CD4-positive, alpha-beta T cell (primary cell): ENCODE results near the gene SH2D7. TPM values are rescaled to one million over a fixed set of nuclear protein-coding genes. Genes with fewer than 3 reads are reported as not detected.

Experiments used
- ATAC-seq: fragments of 200-7000 bp; cut with Tn5 transposase; one replicate; pipeline ENCODE4 v1.10.0; 2022; ENCODE audit warnings: mild to moderate bottlenecking; ENCODE audit not compliant: poor library complexity
- CTCF ChIA-PET: fragments of 350-600 bp; sonication (Branson Sonifier 250); formaldehyde crosslinking; loops from one replicate; lab custom pipeline; 2021; ENCODE audit warnings: antibody characterized with exemption, inconsistent platforms; lab: Charles Lee
- POLR2A ChIA-PET: fragments of 350-600 bp; sonication (Branson Sonifier 250); formaldehyde crosslinking; loops from one replicate; lab custom pipeline; 2021; ENCODE audit warnings: antibody characterized with exemption, inconsistent platforms; lab: Charles Lee
- DNase-seq, 14 experiments: peaks; one replicate each; pipeline ENCODE4 v3.0.0-alpha.2; 2013 to 2020; ENCODE audit warnings: mixed read lengths in 2 of 14
- H3K27ac ChIP-seq, 2 donors: one replicate each; pipeline versions ENCODE4 v1.5.1 to v1.7.0; 2013; ENCODE audit warnings: low read length in 2 of 2, low read depth in 1 of 2, mild to moderate bottlenecking in 1 of 2
- H3K27me3 ChIP-seq, 2 experiments: 1 replicate in 1 of 2; 2 replicates in 1 of 2; pipeline versions ENCODE4 v1.6.1 to v1.7.0; 2013; ENCODE audit warnings: low read length in 2 of 2, control low read depth in 1 of 2, mild to moderate bottlenecking in 1 of 2, moderate library complexity in 1 of 2; ENCODE audit not compliant: insufficient read depth in 2 of 2, control insufficient read depth in 1 of 2
- H3K36me3 ChIP-seq: one replicate; pipeline ENCODE4 v1.6.1; 2013; ENCODE audit warnings: low read length, control low read depth; ENCODE audit not compliant: insufficient read depth
- H3K4me1 ChIP-seq: one replicate; pipeline ENCODE4 v1.6.1; 2013; ENCODE audit warnings: low read length, control low read depth; ENCODE audit not compliant: insufficient read depth
- H3K4me3 ChIP-seq: one replicate; pipeline ENCODE4 v1.5.1; 2013; ENCODE audit warnings: mild to moderate bottlenecking, low read length, moderate library complexity
- H3K9me3 ChIP-seq, 2 experiments: 1 replicate in 1 of 2; 2 replicates in 1 of 2; pipeline versions ENCODE4 v1.6.1 to v1.7.0; 2013; ENCODE audit warnings: low read length in 2 of 2, mild to moderate bottlenecking in 2 of 2, control low read depth in 1 of 2, moderate library complexity in 1 of 2; ENCODE audit not compliant: control insufficient read depth in 1 of 2, insufficient read depth in 1 of 2
- H3K27ac Mint-ChIP-seq: one replicate; pipeline ENCODE4 v1.8.0; 2020; ENCODE audit warnings: mixed read lengths
- H3K27me3 Mint-ChIP-seq: one replicate; pipeline ENCODE4 v1.8.0; 2021; ENCODE audit warnings: mixed read lengths
- H3K36me3 Mint-ChIP-seq: one replicate; pipeline ENCODE4 v1.8.0; 2021; ENCODE audit warnings: low read depth, mixed read lengths
- H3K4me1 Mint-ChIP-seq: one replicate; pipeline ENCODE4 v1.8.0; 2021; ENCODE audit warnings: low read depth, mixed read lengths
- H3K4me3 Mint-ChIP-seq: one replicate; pipeline ENCODE4 v1.8.0; 2020; ENCODE audit warnings: mild to moderate bottlenecking, mixed read lengths
- H3K9me3 Mint-ChIP-seq: one replicate; pipeline ENCODE4 v1.8.0; 2020; ENCODE audit warnings: mixed read lengths
- intact Hi-C, 2 experiments: fragments of 100-400 bp; cut with DNase I in 1 of 2; cut with micrococcal nuclease in 1 of 2; formaldehyde crosslinking; loops; one replicate each; pipeline versions ENCODE4 v1.15.1 to v1.9.0; 2023 to 2025; cut with DNase I, micrococcal nuclease
- total RNA-seq, 174 experiments: library from RNA in 2 of 174; stranded (reverse) in 2 of 174; gene quantifications; one replicate each; pipeline ENCODE4 v1.2.3 and lab custom pipeline; 2021 to 2026
- TF ChIP-seq, protein P1 (sequence below): fragments of 200-600 bp; IDR thresholded peaks from one replicate; pipeline ENCODE4 v1.8.0; 2022; ENCODE audit warnings: antibody characterized with exemption, mild to moderate bottlenecking

SH2D7 gene
- total RNA-seq, 2 experiments from 2014 or later: not detected

DNA sequence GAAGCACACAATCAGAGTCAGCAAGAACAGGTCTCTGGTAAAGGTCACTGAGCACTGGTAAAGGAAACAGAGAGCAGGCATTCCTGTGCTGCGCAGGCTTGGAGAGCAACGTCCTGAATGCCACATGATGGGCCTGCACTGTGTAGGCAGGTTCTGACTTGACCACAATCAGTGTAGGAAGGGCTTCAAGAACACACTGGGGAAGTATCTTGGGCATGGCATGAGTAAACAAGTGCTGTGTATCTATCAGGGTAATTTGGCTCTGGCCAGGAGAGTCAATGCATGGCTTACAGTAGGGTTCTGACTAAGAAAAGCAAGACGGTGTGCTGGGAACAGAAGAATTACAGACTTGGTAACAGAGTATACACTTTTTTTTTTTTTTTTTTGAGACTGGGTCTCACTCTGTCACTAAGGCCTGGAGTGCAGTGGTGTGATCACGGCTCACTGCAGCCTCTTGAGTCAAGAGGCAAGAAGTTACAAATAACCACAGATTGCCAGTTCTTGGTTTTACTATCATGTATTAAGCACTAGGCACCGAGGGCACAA, 45.5 kb upstream of the SH2D7 start:
- ATAC-seq (peak; percentile 6), DNase-seq (peak in 4 of 14 experiments; percentile 42 to 56 (median 46))
- H3K4me3 Mint-ChIP-seq: peak overlapping the region; percentile 66
- no peak overlapping the region for H3K4me3 ChIP-seq
- peaks cover 95% of the 10 kb centered on the region for H3K4me1 ChIP-seq
- H3K36me3 Mint-ChIP-seq: peaks cover 31% of the 10 kb centered on the region
- TF ChIP-seq, protein P1, sequence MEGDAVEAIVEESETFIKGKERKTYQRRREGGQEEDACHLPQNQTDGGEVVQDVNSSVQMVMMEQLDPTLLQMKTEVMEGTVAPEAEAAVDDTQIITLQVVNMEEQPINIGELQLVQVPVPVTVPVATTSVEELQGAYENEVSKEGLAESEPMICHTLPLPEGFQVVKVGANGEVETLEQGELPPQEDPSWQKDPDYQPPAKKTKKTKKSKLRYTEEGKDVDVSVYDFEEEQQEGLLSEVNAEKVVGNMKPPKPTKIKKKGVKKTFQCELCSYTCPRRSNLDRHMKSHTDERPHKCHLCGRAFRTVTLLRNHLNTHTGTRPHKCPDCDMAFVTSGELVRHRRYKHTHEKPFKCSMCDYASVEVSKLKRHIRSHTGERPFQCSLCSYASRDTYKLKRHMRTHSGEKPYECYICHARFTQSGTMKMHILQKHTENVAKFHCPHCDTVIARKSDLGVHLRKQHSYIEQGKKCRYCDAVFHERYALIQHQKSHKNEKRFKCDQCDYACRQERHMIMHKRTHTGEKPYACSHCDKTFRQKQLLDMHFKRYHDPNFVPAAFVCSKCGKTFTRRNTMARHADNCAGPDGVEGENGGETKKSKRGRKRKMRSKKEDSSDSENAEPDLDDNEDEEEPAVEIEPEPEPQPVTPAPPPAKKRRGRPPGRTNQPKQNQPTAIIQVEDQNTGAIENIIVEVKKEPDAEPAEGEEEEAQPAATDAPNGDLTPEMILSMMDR: no peak
- H3K9me3 ChIP-seq: no peaks in the 10 kb centered on the region
- peak overlapping the region; percentile 78 to 83 for H3K27ac ChIP-seq
- ChIA-PET POLR2A (interaction anchor here (1.9 to 14.1 kb wide), 4 partner anchors 10 to 25 kb away, joined by 9 to 304 read pairs (median 69); partner anchors contain the start of gene TBC1D2B), CTCF (interaction anchor here (1.0 to 1.5 kb wide), 3 partner anchors 12 to 84 kb away, joined by 3 to 9 read pairs (median 3); partner anchors contain the start of gene CIB2)
- H3K9me3 Mint-ChIP-seq: no peaks in the 10 kb centered on the region
- H3K27me3 Mint-ChIP-seq: no peaks in the 10 kb centered on the region
- peak overlapping the region; percentile 84 for H3K27ac Mint-ChIP-seq
- H3K4me1 Mint-ChIP-seq: peaks cover 98% of the 10 kb centered on the region
- intact Hi-C loops: loop anchor here in 1 of 2 experiments (1.0 kb wide), 1 partner anchor 13 kb away; no protein-coding TSS in a partner anchor
- peaks cover 26% of the 10 kb centered on the region for H3K36me3 ChIP-seq
- no peaks in the 10 kb centered on the region for H3K27me3 ChIP-seq

DNA sequence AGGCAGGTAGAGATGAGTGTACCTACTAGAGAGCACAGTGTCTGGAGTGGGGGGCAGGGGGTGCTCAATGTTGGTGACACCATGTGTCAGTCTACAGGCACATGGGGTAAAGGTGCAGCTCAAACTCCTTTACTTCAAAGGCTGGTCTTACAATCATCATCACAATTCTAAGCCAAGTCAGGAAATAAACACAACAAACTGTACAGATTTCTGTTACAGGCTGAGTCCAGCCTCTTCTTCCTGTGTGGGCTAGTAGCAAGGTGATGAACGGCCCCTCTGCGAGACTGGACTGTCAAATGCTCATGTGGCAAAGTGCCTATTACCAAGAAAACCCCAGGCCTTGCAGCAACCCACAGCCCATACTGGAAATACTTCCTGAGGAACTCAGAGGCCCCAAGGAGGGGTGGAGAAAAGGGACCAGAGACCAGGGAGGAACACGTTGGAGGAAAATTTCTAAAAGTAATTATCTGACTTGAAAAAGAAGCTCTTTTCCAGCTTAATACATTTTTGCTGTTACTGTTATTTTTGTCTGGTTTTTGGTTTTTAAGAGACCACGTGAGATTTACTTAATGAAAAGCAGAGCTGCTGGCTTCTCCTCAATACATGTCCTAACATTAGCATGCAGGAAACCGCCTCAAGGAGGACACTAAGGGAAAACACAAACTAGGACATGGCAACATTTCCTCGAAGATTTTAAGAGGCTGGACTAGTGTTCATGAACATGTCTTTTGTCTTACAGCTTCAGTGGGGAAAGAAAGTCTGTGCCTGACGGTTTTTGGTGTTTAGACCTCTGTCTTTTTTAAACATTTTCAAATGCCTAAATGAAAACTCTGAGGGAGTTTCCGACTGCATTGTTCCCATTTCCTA, 44.4 kb upstream of the SH2D7 start:
- peaks cover 98% of the 10 kb centered on the region for H3K4me1 Mint-ChIP-seq
- ATAC-seq (peak; percentile 36), DNase-seq (peak in 9 of 14 experiments; percentile 21 to 67 (median 51))
- peak overlapping the region; percentile 84 for H3K27ac Mint-ChIP-seq
- Histone ChIP-seq H3K27me3 (no peaks in the 10 kb centered on the region), H3K27ac (peak overlapping the region; percentile 78 to 83), H3K4me3 (no peak overlapping the region), H3K9me3 (no peaks in the 10 kb centered on the region), H3K36me3 (peaks cover 23% of the 10 kb centered on the region), H3K4me1 (peaks cover 95% of the 10 kb centered on the region)
- peaks cover 30% of the 10 kb centered on the region for H3K36me3 Mint-ChIP-seq
- ChIA-PET POLR2A (interaction anchor here (1.9 to 14.1 kb wide), 4 partner anchors 9 to 24 kb away, joined by 9 to 304 read pairs (median 69); partner anchors contain the start of gene TBC1D2B), CTCF (interaction anchor here (1.0 to 1.6 kb wide), 4 partner anchors 9 to 83 kb away, joined by 3 to 9 read pairs (median 5); partner anchors contain the start of gene CIB2)
- H3K4me3 Mint-ChIP-seq: peak overlapping the region; percentile 66
- no peaks in the 10 kb centered on the region for H3K9me3 Mint-ChIP-seq
- H3K27me3 Mint-ChIP-seq: no peaks in the 10 kb centered on the region
- TF ChIP-seq, protein P1: no peak
- intact Hi-C loops: loop anchor here in 1 of 2 experiments (1.0 kb wide), 1 partner anchor 14 kb away; no protein-coding TSS in a partner anchor

DNA sequence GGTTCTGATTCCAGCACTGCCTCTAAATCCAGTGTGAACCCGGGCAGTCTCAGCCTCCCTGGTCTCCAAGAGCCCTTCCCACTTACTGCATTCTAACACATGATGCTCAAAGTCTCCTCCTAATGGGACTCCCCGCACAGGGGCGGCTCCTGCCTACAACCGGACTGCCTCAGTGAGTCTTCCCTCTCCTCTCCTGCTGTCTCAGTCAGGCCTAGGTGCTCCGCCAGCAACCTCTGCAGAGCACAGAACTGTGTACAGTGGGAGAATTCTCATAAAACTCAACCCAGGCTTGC, 43.8 kb upstream of the SH2D7 start:
- H3K27me3 ChIP-seq: no peaks in the 10 kb centered on the region
- Mint-ChIP-seq H3K27ac (peak overlapping the region; percentile 84), H3K4me1 (peaks cover 98% of the 10 kb centered on the region), H3K9me3 (no peaks in the 10 kb centered on the region), H3K36me3 (peaks cover 30% of the 10 kb centered on the region), H3K4me3 (peak overlapping the region; percentile 32), H3K27me3 (no peaks in the 10 kb centered on the region)
- no peak overlapping the region for H3K4me3 ChIP-seq
- CTCF ChIA-PET: interaction anchor here (1.6 kb wide), 1 partner anchor 14 kb away, joined by 7 read pairs; no protein-coding TSS in a partner anchor
- peak overlapping the region; percentile 78 to 83 for H3K27ac ChIP-seq
- no peaks in the 10 kb centered on the region for H3K9me3 ChIP-seq
- peaks cover 94% of the 10 kb centered on the region for H3K4me1 ChIP-seq
- TF ChIP-seq, protein P1: no peak
- peaks cover 23% of the 10 kb centered on the region for H3K36me3 ChIP-seq
- POLR2A ChIA-PET: interaction anchor here (1.9 to 14.1 kb wide), 4 partner anchors 8 to 24 kb away, joined by 9 to 304 read pairs (median 69); partner anchors contain the start of gene TBC1D2B
- ATAC-seq (no peak), DNase-seq (no peak)
- intact Hi-C loops: no loop called here
